Lung (tissue), 12 donors: ENCODE data around the gene MT1G. TPM values are rescaled to one million over a fixed set of nuclear protein-coding genes. Genes with fewer than 3 reads are reported as not detected.

Experiments used
- ATAC-seq: fragments of 200-7000 bp; cut with Tn5 transposase; one replicate; pipeline ENCODE4 v1.9.1; 2020; ENCODE audit warnings: moderate number of reproducible peaks; ENCODE audit not compliant: insufficient read depth, low FRiP score
- DNase-seq, 3 donors: peaks; one replicate each; pipeline ENCODE4 v3.0.0-alpha.2; 2013 to 2017
- H3K27ac ChIP-seq, 2 donors: one replicate each; pipeline ENCODE4 v1.5.1; 2013; ENCODE audit warnings: mild to moderate bottlenecking in 2 of 2, moderate library complexity in 2 of 2, control low read depth in 1 of 2, inconsistent platforms in 1 of 2, low read depth in 1 of 2, low read length in 1 of 2
- H3K27me3 ChIP-seq, 3 donors: one replicate each; pipeline ENCODE4 v1.5.1; 2013; ENCODE audit warnings: low read length in 2 of 3; ENCODE audit not compliant: control insufficient read depth in 3 of 3, insufficient read depth in 3 of 3
- H3K36me3 ChIP-seq, 4 donors: one replicate each; pipeline ENCODE4 v1.5.1; 2013; ENCODE audit warnings: low read length in 4 of 4, mild to moderate bottlenecking in 1 of 4, moderate library complexity in 1 of 4; ENCODE audit not compliant: control insufficient read depth in 4 of 4, insufficient read depth in 4 of 4
- H3K4me1 ChIP-seq, 5 donors: one replicate each; pipeline ENCODE4 v1.5.1; 2013; ENCODE audit warnings: low read length in 5 of 5, mild to moderate bottlenecking in 2 of 5, moderate library complexity in 1 of 5; ENCODE audit not compliant: control insufficient read depth in 5 of 5, insufficient read depth in 5 of 5
- H3K4me3 ChIP-seq: one replicate; pipeline ENCODE4 v1.5.1; 2013; ENCODE audit warnings: mild to moderate bottlenecking, control low read depth, moderate library complexity
- H3K9ac ChIP-seq, 2 donors: one replicate each; pipeline ENCODE4 v1.5.1; 2013; ENCODE audit warnings: low read length in 2 of 2, control low read depth in 1 of 2; ENCODE audit not compliant: insufficient read depth in 1 of 2
- H3K9me3 ChIP-seq, 4 donors: one replicate each; pipeline ENCODE4 v1.5.1; 2013; ENCODE audit warnings: low read length in 3 of 4, mild to moderate bottlenecking in 1 of 4, moderate library complexity in 1 of 4; ENCODE audit not compliant: control insufficient read depth in 4 of 4, insufficient read depth in 3 of 4
- CTCF ChIP-seq: IDR thresholded peaks from 2 replicates; pipeline ENCODE4 v1.5.1; 2012; ENCODE audit warnings: mild to moderate bottlenecking; ENCODE audit errors: control extremely low read depth, extremely low read depth
- WGBS, 2 donors: extraction: QIAGEN DNeasy Blood & Tissue Kit; methylation state at CpG; one replicate each; pipeline ENCODE4 v1.1.7; 2013; 5-methylcytosine and 5-hydroxymethylcytosine counted together
- polyA plus RNA-seq, 2 donors: library from polyadenylated mRNA; stranded (reverse); fragments of 200-250 nt; gene quantifications; one replicate each; pipeline ENCODE4 v1.2.1, GENCODE V29; 2013
- total RNA-seq, 2 donors: library from RNA; depleted of rRNA in 1 of 2; stranded (reverse); fragments of >200 nt in 1 of 2; gene quantifications; one replicate each; pipeline ENCODE4 v1.2.1, GENCODE V29; 2014 to 2021
- donor health status: control.
- donor health status: control.
- donor health status: Bipolar disorder and iron deficiency.
- donor health status: healthy.
- donor health status: DM: yes; HTN: yes; CAD: no.

The MT1G gene
- total and polyA plus RNA-seq, 4 donors: 3.5 to 140 (median 78.0) TPM

- no peaks in the 10 kb centered on the region for H3K4me1 ChIP-seq
- no peak for ATAC-seq
These were observed 16.3 kb downstream of the MT1G start, which contains the start of gene MT1B for GRCh38 chr16:56651586-56651985. TSS of gene MT1B (plus strand) at chr16:56651886. CDS start at chr16:56651954, 68 bp downstream.

GRCh38 chr16:56649820-56650219 is 18.0 kb downstream of the MT1G start:
- H3K27ac ChIP-seq: no peak overlapping the region
- H3K9ac ChIP-seq: no peak overlapping the region
- H3K9me3 ChIP-seq: no peaks in the 10 kb centered on the region
- no peaks in the 10 kb centered on the region for H3K36me3 ChIP-seq
- DNase-seq (no peak), ATAC-seq (no peak)
- no peak for TF ChIP-seq CTCF
- H3K4me1 ChIP-seq: no peaks in the 10 kb centered on the region
- no peak overlapping the region for H3K4me3 ChIP-seq
- 77 to 78% methylated on average over 3 of the region's 3 CpGs for WGBS, 2 donors
- H3K27me3 ChIP-seq: peaks cover 0 to 55% (median 51%) of the 10 kb centered on the region in 3 donors

More at GRCh38 chr16:56651586-56651985, 16.3 kb downstream of the MT1G start, which contains the start of gene MT1B:
- DNase-seq: no peak
- H3K27ac ChIP-seq: no peak within 1 kb of the TSS
- H3K36me3 ChIP-seq: no peaks in the 10 kb centered on the region
- no peak within 1 kb of the TSS for H3K9ac ChIP-seq
- peaks cover 0 to 41% (median 34%) of the 10 kb centered on the region in 3 donors for H3K27me3 ChIP-seq
- no peaks in the 10 kb centered on the region for H3K9me3 ChIP-seq
- WGBS, 2 donors: 75 to 80% methylated on average over 7 of the region's 7 CpGs
- no peak for TF ChIP-seq CTCF
- no peak within 1 kb of the TSS for H3K4me3 ChIP-seq

GRCh38 chr16:56649271-56649670 is 18.6 kb downstream of the MT1G start:
- 96 to 100% methylated on average over 1 to 2 of the region's 2 CpGs for WGBS, 2 donors
- ATAC-seq: no peak
- DNase-seq: no peak

More at GRCh38 chr16:56649271-56649670, 18.6 kb downstream of the MT1G start:
- H3K27ac ChIP-seq: no peak overlapping the region
- TF ChIP-seq CTCF: no peak
- H3K4me3 ChIP-seq: no peak overlapping the region
- no peaks in the 10 kb centered on the region for H3K4me1 ChIP-seq
- H3K36me3 ChIP-seq: no peaks in the 10 kb centered on the region
- no peaks in the 10 kb centered on the region for H3K9me3 ChIP-seq
- H3K27me3 ChIP-seq: peaks cover 0 to 61% (median 57%) of the 10 kb centered on the region in 3 donors
- H3K9ac ChIP-seq: no peak overlapping the region
